GM23338 (cell line): Measurements from ENCODE around the gene ST6GALNAC6. TPM values are rescaled to one million over a fixed set of nuclear protein-coding genes. Genes with fewer than 3 reads are reported as not detected.

Source experiments
- CREB1 ChIP-seq: fragments of 250-450 bp; sonication (Bioruptor Pico); IDR thresholded peaks from 2 replicates; pipeline ENCODE4 v1.5.0; 2020; ENCODE audit warnings: low read depth, mild to moderate bottlenecking, moderate library complexity
- CTCF ChIP-seq, 2 experiments: fragments of 200-600 bp in 1 of 2; sonication (generic) in 1 of 2; conservative IDR thresholded peaks; 2 replicates each; pipeline versions ENCODE4 v1.5.1 to v1.6.1; 2016 to 2017; ENCODE audit warnings: antibody characterized with exemption in 2 of 2, low read depth in 2 of 2, mild to moderate bottlenecking in 2 of 2, moderate library complexity in 1 of 2
- ETS1 ChIP-seq: IDR thresholded peaks from 2 replicates; pipeline ENCODE4 v1.6.1; 2016; ENCODE audit warnings: antibody characterized with exemption
- EZH2 ChIP-seq: fragments of 200-600 bp; sonication (generic); IDR thresholded peaks from one replicate; pipeline ENCODE4 v1.8.0; 2017; ENCODE audit warnings: antibody characterized with exemption, mild to moderate bottlenecking, low read depth; ENCODE audit not compliant: unreplicated experiment
- EZH2phosphoT487 ChIP-seq: fragments of 200-600 bp; sonication (generic); IDR thresholded peaks from one replicate; pipeline ENCODE4 v1.8.1; 2018; ENCODE audit warnings: antibody characterized with exemption; ENCODE audit not compliant: unreplicated experiment
- NANOG ChIP-seq: IDR thresholded peaks from 2 replicates; pipeline ENCODE4 v1.6.1; 2016; ENCODE audit warnings: antibody characterized with exemption, borderline replicate concordance
- POLR2AphosphoS5 ChIP-seq: IDR thresholded peaks from 2 replicates; pipeline ENCODE4 v1.6.1; 2016; ENCODE audit warnings: antibody characterized with exemption, low read depth
- STAT1 ChIP-seq: IDR thresholded peaks from one replicate; pipeline ENCODE4 v1.6.1; 2016; ENCODE audit warnings: antibody characterized with exemption; ENCODE audit not compliant: unreplicated experiment
- ZNF114 ChIP-seq: fragments of 250-450 bp; sonication (Bioruptor Pico); IDR thresholded peaks from 2 replicates; pipeline ENCODE4 v1.5.0; 2020; ENCODE audit warnings: mild to moderate bottlenecking, moderate library complexity
- ZNF462 ChIP-seq: fragments of 250-450 bp; sonication (Bioruptor Pico); IDR thresholded peaks from 2 replicates; pipeline ENCODE4 v1.5.0; 2020; ENCODE audit warnings: mild to moderate bottlenecking, moderate library complexity
- polyA plus RNA-seq: library from polyadenylated mRNA; unstranded; fragments of >200 nt; fragmentation: Nextera tagmentation; extraction: Ambion mirVana; gene quantifications from 2 replicates; pipeline ENCODE4 v1.2.1, GENCODE V29; 2016
- total RNA-seq: library from RNA; depleted of rRNA; stranded (reverse); fragments of >200 nt; shearing (Covaris generic); gene quantifications from 2 replicates; pipeline ENCODE4 v1.2.3, GENCODE V29; 2014

The ST6GALNAC6 gene
- total and polyA plus RNA-seq, 2 experiments from 2014 or later = 20.7 to 39.2 TPM

- TF ChIP-seq ZNF462 (CRISPR knock-in tag) (no peak), EZH2 (no peak), POLR2AphosphoS5 (no peak), STAT1 (no peak), NANOG (no peak), CREB1 (CRISPR knock-in tag) (no peak), EZH2phosphoT487 (no peak), CTCF (conservative IDR thresholded peaks at IDR 0.05; ENCODE audit: low read depth in 2 of 2) (no peak), ZNF114 (CRISPR knock-in tag) (no peak), ETS1 (no peak)
Measured at GRCh38 chr9:127941062-127941960, 41.9 kb upstream of the ST6GALNAC6 start (continued).
